ENCODE data around the gene CCT6B. TPM values are rescaled to one million over a fixed set of nuclear protein-coding genes. Genes with fewer than 3 reads are reported as not detected.

The CCT6B gene
- total RNA-seq, 4 donors from 2014 or later = 3.8 to 6.8 (median 4.4) TPM

GRCh38 chr17:34980681-34981537 is 19.6 kb upstream of the CCT6B start:
- TF ChIP-seq POLR2A (IDR thresholded peaks at IDR 0.05) = peak in 1 of 2 donors; percentile 54
- peak in 4 of 6 experiments; percentile 12 to 45 (median 34) for TF ChIP-seq CTCF (IDR thresholded peaks at IDR 0.05)
- peak overlapping the region; percentile 98 to 99 (median 99) for H3K27ac ChIP-seq
- H3K9me3 ChIP-seq = no peaks in the 10 kb centered on the region
- H3K4me3 ChIP-seq (replicated peaks in 1 of 3) = peak overlapping the region; percentile 67 to 87 (median 86)
- H3K4me1 ChIP-seq = peaks cover 13 to 16% of the 10 kb centered on the region in 2 donors
- H3K27me3 ChIP-seq = no peaks in the 10 kb centered on the region
- intact Hi-C loops (cut with DNase I) = loop anchor here (10.0 kb wide), 1 partner anchor 264 kb away; the partner anchor contains the start of gene SLFN5
- 1% methylated on average over 16 to 21 of the region's 69 CpGs for WGBS, 2 donors
- peak; percentile 71 to 77 for DNase-seq
- peaks cover 0 to 3% of the 10 kb centered on the region in 2 donors for H3K36me3 ChIP-seq

GRCh38 chr17:34980353-34980680 is 19.1 kb upstream of the CCT6B start, which contains the start of gene LIG3:
Gene LIG3, plus strand, starts transcription at chr17:34980512. Its CDS starts 2,494 bp downstream, at chr17:34983006.
- TF ChIP-seq CTCF (IDR thresholded peaks at IDR 0.05) = no peak
- TF ChIP-seq POLR2A (IDR thresholded peaks at IDR 0.05) = peak in 1 of 2 donors; percentile 84
- intact Hi-C loops (cut with DNase I) = loop anchor here (10.0 kb wide), 1 partner anchor 264 kb away; the partner anchor contains the start of gene SLFN5
- peak; percentile 95 to 96 for DNase-seq

GRCh38 chr17:34979650-34980352 is 18.5 kb upstream of the CCT6B start:
- intact Hi-C loops (cut with DNase I) = loop anchor here (10.0 kb wide), 1 partner anchor 265 kb away; the partner anchor contains the start of gene SLFN5

More at GRCh38 chr17:34980353-34980680, 19.1 kb upstream of the CCT6B start, which contains the start of gene LIG3:
- H3K4me1 ChIP-seq = peaks cover 13 to 16% of the 10 kb centered on the region in 2 donors
- H3K27ac ChIP-seq = peak within 1 kb of the TSS; percentile 98 to 99 (median 99)
- no peaks in the 10 kb centered on the region for H3K27me3 ChIP-seq
- H3K4me3 ChIP-seq (replicated peaks in 1 of 3) = peak within 1 kb of the TSS; percentile 67 to 87 (median 86)
- H3K9me3 ChIP-seq = no peaks in the 10 kb centered on the region
- 0% methylated on average over 17 of the region's 39 CpGs; no CpG with 5 or more reads in 1 of the 2 donors for WGBS, 2 donors
- no peaks in the 10 kb centered on the region for H3K36me3 ChIP-seq

GRCh38 chr17:34979153-34979552 is 17.9 kb upstream of the CCT6B start:
- intact Hi-C loops (cut with DNase I) = no loop called here
- no peak overlapping the region for H3K27ac ChIP-seq
- 84 to 88% methylated on average over 7 of the region's 7 CpGs for WGBS, 2 donors

More at GRCh38 chr17:34979650-34980352, 18.5 kb upstream of the CCT6B start:
- Histone ChIP-seq H3K4me1 (peaks cover 13 to 16% of the 10 kb centered on the region in 2 donors), H3K36me3 (no peaks in the 10 kb centered on the region), H3K27me3 (no peaks in the 10 kb centered on the region), H3K27ac (peak overlapping the region; percentile 37 to 99 (median 99)), H3K4me3 (replicated peaks in 1 of 3) (peak overlapping the region in 1 of 3 donors; percentile 87), H3K9me3 (no peaks in the 10 kb centered on the region)
- TF ChIP-seq CTCF (IDR thresholded peaks at IDR 0.05) (no peak), POLR2A (IDR thresholded peaks at IDR 0.05) (no peak)
- 19 to 21% methylated on average over 14 to 15 of the region's 15 CpGs for WGBS, 2 donors
- no peak for DNase-seq

More at GRCh38 chr17:34979153-34979552, 17.9 kb upstream of the CCT6B start:
- Histone ChIP-seq H3K27me3 (no peaks in the 10 kb centered on the region), H3K4me3 (replicated peaks in 1 of 3) (no peak overlapping the region), H3K4me1 (peaks cover 13 to 16% of the 10 kb centered on the region in 2 donors), H3K36me3 (no peaks in the 10 kb centered on the region), H3K9me3 (no peaks in the 10 kb centered on the region)
- no peak for DNase-seq
- TF ChIP-seq CTCF (IDR thresholded peaks at IDR 0.05) = no peak
- no peak for TF ChIP-seq POLR2A (IDR thresholded peaks at IDR 0.05)
